ENCODE data around the gene MICAL3.

The MICAL3 gene

GRCh38 chr22:17820879-17821439 lies 203.4 kb downstream of the MICAL3 start:
- no peak for TF ChIP-seq CTCF (conservative IDR thresholded peaks at IDR 0.05; ENCODE audit: low read length)
- no peak for DNase-seq (ENCODE audit: low read depth)
- H3K4me3 ChIP-seq (ENCODE audit: low read length) = no peak overlapping the region

- DNase-seq (ENCODE audit: low read depth) = no peak
- no peak overlapping the region for H3K4me3 ChIP-seq (ENCODE audit: low read length)
- TF ChIP-seq CTCF (conservative IDR thresholded peaks at IDR 0.05; ENCODE audit: low read length) = no peak
Observed at GRCh38 chr22:17818649-17819048, 205.7 kb downstream of the MICAL3 start.

GRCh38 chr22:17818180-17818579 lies 206.2 kb downstream of the MICAL3 start:
- TF ChIP-seq CTCF (conservative IDR thresholded peaks at IDR 0.05; ENCODE audit: low read length) = no peak
- DNase-seq (ENCODE audit: low read depth) = no peak
- H3K4me3 ChIP-seq (ENCODE audit: low read length) = no peak overlapping the region

GRCh38 chr22:17817511-17818065 lies 206.8 kb downstream of the MICAL3 start:
- no peak overlapping the region for H3K4me3 ChIP-seq (ENCODE audit: low read length)
- no peak for TF ChIP-seq CTCF (conservative IDR thresholded peaks at IDR 0.05; ENCODE audit: low read length)
- DNase-seq (ENCODE audit: low read depth) = no peak

GRCh38 chr22:17817079-17817478 lies 207.3 kb downstream of the MICAL3 start:
- H3K4me3 ChIP-seq (ENCODE audit: low read length) = no peak overlapping the region
- no peak for TF ChIP-seq CTCF (conservative IDR thresholded peaks at IDR 0.05; ENCODE audit: low read length)
- no peak for DNase-seq (ENCODE audit: low read depth)

- DNase-seq (ENCODE audit: low read depth) = no peak
- no peak for TF ChIP-seq CTCF (conservative IDR thresholded peaks at IDR 0.05; ENCODE audit: low read length)
- H3K4me3 ChIP-seq (ENCODE audit: low read length) = no peak overlapping the region
Observed at GRCh38 chr22:17816649-17817048, 207.7 kb downstream of the MICAL3 start.

GRCh38 chr22:17815703-17816254 lies 208.6 kb downstream of the MICAL3 start:
- no peak for DNase-seq (ENCODE audit: low read depth)
- TF ChIP-seq CTCF (conservative IDR thresholded peaks at IDR 0.05; ENCODE audit: low read length) = no peak
- H3K4me3 ChIP-seq (ENCODE audit: low read length) = no peak overlapping the region
